GM19043 (cell line): Measurements from ENCODE around the gene LRRN4.
"Not testable (repeated sequence)": the region's sequence is repeated elsewhere in the genome, so short reads cannot be mapped to it uniquely, and the experiment has no call there.

Experiments used
- ATAC-seq: cut with Tn5 transposase; IDR thresholded peaks from one replicate; pipeline ENCODE4 v1.9.1; 2021; ENCODE audit warnings: low read depth; ENCODE audit not compliant: unreplicated experiment

The LRRN4 gene

GRCh38 chr20:6061544-6061943, 7.7 kb upstream of the LRRN4 start:
- no peak for ATAC-seq

DNA sequence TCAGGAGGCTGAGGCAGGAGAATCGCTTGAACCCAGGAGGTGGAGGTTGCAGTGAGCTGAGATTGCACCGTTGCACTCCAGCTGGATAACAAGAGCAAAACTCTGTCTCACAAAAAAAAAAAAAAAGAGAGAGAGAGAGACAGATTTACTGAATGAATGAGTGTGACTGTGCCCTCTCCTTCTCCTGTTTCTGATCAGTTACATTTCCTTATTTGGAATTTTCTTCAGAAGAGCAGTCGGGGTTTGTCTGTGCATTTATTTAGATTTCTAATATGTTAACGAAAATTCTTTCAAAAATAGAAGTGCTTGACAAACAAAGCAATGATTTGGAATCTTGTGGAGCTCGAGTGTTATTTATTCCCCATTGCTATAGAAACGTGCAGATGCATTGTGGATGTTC, 6.4 kb upstream of the LRRN4 start:
- ATAC-seq, result no peak

- no peak for ATAC-seq
Observed at GRCh38 chr20:6058684-6059295, 4.9 kb upstream of the LRRN4 start.

- no peak for ATAC-seq
Observed at GRCh38 chr20:6057691-6058090, 3.8 kb upstream of the LRRN4 start.

GRCh38 chr20:6057139-6057538, 3.3 kb upstream of the LRRN4 start:
- ATAC-seq, result no peak

GRCh38 chr20:6055981-6056569, 2.2 kb upstream of the LRRN4 start:
- no peak for ATAC-seq

DNA sequence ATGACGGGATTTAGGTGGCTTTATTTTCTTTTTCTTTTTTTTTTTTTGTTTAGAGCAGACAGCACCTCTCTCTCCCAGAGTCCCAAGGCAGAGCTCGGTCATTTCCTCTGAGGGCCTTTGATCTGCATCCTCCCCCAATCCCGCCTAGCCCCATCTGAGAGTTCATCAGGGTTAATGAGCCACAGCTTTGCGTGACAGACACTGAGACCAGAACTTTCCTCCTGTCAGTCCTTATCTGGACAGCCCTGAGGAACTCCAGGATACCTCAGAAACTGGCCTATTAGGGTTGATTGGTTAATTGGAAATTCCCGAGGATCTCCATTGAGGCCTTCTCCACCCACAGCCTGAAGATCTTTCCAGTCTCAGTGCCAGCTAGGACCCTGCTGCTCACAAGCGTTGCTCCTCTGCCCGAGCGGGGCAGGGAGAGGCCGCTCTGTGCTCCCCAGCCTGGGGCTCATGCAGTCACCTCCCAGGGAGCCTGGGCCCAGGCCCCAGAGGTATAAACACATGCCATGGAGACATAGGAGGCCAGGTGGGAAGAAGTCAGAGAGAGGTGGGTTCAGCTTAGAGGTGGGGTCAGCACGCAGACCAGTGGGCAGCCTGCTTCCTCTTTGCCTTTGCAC, 1.4 kb upstream of the LRRN4 start:
- ATAC-seq, result no peak

GRCh38 chr20:6054689-6055051, 810 bp upstream of the LRRN4 start:
- not testable (repeated sequence) for ATAC-seq

DNA sequence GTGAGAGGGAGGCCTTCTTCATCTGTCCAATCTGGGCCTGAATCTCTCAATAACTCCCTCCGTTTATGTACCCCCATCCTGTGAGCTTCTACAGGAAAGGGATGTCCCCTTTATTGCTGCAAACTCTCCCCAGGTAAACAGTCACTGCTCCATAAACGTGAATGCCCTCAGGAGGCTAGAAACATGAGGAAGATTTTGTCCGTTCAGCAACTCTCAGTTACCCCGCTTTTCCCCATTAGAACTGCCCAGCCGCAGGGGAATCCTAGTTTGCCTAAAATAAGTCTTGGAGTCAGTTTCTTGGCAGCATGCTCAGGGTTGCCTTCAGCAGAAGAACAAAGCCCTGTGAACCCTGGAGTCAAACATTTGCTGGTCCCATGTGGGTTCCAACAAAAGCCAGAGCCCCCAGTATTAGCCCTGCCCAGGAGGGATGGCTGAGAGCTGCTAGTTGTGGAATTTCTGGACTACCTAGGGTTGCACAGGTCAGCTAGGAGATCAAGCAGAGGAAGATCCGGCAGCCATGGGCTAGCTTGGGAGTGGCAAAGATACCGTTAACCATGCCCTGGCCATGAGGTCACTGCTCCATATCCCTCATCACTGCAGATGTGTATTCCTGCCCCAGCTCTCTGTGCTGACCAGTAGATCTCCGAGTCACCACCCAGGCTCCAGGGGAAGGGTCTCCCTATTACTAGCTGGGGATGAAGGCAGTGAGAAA, 640 bp downstream of the LRRN4 start:
- ATAC-seq, result no peak

- no peak for ATAC-seq
Observed at GRCh38 chr20:6051505-6051904, 2.4 kb downstream of the LRRN4 start.

DNA sequence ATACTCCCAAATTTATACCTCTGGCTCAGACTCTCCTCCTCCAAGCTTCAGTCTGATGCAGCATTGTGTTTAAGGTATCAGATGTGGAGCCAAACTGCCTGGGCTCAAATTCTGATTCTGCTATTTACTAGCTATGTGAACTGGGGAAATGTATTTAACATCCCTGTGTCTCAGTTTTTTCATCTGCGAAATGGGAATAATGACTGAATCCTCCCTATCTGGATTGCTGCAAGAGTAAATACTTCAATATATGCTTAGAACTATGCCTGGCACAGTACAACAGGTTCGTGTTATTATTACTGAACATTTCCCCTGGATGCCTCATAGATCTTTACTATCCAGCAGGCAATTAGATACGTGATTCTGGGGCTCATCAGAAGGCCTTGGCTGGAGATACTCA, 5.5 kb downstream of the LRRN4 start:
- ATAC-seq, result no peak

DNA sequence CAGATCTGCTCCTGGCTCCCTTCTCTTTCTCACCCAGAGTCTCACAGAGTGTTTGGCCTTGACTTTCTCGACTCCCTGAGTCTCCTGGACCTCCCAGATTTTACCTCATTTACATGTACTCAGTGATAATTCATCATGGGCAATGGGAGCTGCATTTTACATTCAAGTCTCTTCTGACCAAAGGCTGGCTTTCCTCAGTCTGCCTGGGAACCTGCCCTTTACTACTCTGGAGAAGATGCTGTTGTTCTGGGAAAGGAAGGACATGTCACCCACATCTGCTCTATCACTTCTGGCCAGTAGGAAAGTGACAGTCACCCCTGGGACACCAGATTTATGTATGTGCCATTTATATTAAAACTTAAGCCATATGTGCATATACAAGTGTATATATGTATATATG, 7.4 kb downstream of the LRRN4 start:
- ATAC-seq, result no peak

DNA sequence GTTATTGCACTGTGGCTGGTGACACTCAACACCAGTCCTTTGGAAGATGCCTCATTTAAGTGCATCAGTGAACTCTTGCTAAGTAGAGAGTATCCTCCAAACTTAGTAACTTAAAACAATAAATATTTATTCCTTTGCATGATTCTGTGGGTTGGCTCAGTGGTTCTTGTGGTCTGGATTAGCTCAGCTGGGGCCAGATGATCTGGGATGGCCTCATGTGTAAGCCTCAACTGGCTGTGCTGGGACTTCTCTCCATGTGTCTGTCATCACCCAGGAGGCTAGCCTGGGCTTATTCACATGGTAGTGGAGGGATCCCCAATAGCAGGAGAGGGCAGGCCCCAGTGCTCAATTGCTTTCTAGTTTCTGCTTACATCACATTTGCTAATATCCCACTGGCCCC, 8.3 kb downstream of the LRRN4 start:
- ATAC-seq, result no peak

DNA sequence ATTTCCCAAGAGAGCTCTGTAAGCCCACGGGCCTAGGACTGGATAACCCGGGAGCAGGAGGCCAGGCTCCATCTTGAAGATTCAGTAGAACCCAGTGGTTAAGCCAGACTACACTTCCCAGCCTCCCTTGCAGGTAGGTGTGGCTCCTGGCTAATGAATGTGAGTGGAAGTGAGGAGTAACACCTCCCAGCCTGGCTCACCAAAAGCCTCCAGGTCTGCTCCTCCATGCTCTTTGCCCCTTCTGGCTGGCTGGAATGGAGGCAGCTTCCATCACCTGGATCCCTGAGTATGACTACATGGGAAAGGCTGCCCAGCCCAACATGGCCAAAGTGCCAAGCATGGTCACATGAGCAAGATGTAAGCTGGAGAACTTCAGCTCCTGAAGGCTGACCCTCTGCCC, 9.7 kb downstream of the LRRN4 start:
- ATAC-seq, result no peak

DNA sequence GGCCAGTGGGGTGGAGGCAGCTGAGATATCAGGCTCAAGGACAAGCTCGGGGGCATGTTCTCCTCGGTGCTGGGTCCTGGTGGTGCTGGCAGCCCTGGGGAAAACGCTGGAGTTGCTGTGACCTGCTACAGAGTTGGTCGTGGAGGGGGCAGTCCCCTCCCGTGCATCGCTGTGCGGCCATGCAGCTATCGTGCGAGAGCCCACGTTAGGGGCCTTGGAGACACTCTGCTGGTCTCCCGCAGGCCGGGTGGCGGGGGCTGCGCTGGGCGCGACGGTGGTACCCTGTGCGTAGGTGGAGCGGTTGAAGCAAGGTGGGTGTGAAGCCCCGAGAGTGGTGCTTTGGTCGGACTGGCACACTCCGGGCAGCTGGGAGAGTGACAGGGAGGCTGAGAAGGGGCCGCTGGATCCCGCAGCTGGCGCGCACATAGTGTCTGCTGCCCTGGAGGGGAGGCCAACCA, 12.0 kb downstream of the LRRN4 start:
- no peak for ATAC-seq

GRCh38 chr20:6040958-6041807, 12.7 kb downstream of the LRRN4 start:
- ATAC-seq, result no peak

DNA sequence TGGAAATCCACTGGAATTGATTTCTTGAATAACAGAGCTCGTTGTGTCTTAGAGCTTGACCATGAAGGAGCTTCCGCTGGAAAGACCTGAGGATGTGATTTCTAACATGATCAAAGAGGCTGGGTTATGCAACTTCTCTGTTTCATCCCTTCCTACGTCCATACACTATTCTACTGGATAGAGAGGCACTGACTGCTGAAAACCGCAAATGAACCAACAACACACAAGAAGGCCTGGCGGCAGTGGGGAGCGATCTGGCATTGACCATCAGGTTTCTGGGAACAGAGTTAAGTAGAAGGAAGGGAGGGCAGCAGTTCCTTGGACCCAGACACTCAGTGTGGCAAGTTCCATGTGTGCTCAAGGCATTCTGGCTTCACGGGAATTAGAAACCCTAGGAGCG, 13.3 kb downstream of the LRRN4 start:
- ATAC-seq, result no peak

DNA sequence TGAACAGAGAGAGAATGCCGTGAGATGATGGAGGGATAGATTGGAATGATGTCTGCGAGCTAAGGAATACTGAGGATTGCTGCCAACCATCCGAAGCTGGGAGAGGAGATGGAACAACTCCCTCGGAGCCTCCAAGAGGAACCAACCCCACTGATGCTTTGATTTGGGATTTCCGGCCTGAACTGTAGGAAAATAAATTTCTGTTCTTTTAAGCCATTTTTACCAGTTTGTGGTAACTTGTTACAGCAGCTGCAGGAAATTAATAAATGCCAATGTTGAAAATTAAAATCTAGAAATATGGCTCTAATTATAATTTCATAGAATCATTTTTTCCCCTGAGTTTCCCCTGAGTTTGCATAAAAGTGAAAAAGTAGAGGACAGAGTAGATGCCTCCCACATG, 14.1 kb downstream of the LRRN4 start:
- no peak for ATAC-seq

GRCh38 chr20:6038256-6038655, 15.6 kb downstream of the LRRN4 start:
- no peak for ATAC-seq

- ATAC-seq, result no peak
Observed at GRCh38 chr20:6037082-6037481, 16.8 kb downstream of the LRRN4 start.

- ATAC-seq, result no peak
Observed at GRCh38 chr20:6036213-6036612, 17.6 kb downstream of the LRRN4 start.
